GM21825 (cell line): ENCODE results near the gene HTR6.
A peak's percentile ranks its signal among the peaks of the same experiment; 100 is the strongest.

ENCODE experiments used
- ATAC-seq: cut with Tn5 transposase; IDR thresholded peaks from one replicate; pipeline ENCODE4 v1.9.1; 2021; ENCODE audit warnings: mild to moderate bottlenecking, moderate library complexity; ENCODE audit not compliant: unreplicated experiment

The HTR6 gene

DNA sequence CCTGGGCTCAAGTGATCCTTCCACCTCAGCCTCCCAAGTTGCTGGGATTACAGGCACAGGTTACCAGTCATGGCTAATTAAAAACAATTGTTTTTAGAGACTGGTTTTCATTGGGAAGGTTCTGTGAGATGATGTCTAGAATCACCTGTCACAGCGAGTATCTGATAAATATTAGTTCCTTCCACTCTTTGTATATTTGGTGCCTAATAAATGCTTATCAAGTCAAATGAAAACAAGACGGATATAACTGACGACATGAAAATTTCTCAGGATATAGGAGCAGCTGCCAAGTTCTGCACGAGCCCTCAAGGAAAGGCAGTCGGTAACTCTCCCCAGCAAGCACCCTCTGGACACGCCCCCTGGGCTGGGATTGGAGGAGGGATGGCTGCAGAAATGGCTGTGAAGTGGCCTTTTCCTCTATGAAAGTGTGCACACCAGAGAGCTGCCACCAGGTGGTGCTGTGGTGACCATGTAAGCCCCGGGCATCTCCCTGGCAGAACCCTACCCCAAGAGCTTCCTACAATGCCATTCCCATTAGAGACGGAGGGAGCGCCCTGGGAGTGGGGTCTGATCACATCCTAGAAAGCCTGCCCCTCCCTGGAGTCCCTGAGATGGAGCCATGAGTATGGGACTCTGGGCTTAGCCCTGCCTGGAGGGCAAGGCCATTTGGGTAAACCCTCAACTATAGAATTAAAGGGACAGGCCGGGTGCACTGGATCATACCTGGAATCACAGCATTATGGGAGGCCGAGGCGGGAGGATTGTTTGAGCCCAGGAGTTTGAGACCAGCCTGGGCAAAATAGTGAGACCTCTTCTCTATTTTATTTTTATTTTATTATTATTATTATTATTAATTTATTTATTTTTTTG is 50.9 kb downstream of the HTR6 start:
- peak; percentile 51 for ATAC-seq

DNA sequence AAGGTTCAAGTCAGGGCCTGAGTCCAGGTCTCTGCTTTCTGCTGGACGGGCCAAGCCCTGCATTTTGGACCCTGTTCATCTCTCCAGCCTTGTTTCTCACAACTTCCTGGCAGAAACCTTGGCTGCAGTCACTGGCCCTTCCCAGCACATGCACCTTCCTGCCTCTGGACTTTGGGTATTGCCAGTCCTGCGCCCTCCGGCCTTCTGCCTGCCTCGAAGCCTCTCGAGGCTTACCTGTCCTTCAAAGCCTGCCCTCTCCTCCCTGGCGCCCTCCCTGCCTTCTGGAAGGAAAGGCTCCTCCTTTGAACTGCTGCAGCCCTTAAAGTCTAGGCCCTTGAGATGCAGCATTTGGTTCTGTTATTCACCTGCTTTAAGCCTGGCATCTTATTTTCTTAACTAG is 52.8 kb downstream of the HTR6 start:
- ATAC-seq = no peak

DNA sequence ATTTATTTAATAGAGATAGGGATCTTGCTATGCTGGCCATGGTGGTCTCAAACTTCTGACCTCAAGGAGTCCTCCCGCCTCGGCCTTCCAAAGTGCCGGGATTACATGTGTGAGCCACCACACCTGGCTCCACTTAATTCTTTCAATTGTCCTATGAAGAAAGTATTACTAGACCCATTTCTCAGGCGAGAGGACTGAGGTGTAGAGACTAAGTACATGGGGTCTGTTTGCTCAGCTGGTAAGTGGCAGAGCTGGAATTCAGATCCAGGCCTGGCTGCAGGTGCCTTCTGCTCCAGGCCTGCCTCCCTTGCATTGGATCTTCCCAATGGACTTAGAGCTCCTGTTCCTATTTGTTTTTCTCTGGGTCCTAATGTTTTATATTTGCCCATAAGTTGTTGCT is 55.5 kb downstream of the HTR6 start:
- no peak for ATAC-seq

DNA sequence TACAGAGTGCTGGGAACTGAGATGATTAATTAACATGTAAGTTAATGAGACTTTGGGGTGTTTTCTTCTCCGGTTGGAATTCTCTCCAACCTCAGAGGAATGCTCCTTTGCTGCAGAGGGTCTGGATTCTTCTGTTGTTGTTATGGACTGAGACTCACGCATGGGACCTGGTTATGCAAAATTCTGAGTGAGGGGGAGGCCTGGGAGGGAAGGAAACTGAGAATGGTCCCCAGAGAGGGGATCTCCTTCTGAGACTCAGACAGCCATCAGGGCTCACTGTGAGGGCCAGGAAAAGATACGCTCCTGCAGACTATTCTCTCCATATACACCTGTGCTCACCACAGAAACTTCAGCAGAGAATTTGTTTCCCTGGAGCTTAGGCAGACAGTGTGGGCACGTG is 56.3 kb downstream of the HTR6 start:
- no peak for ATAC-seq

DNA sequence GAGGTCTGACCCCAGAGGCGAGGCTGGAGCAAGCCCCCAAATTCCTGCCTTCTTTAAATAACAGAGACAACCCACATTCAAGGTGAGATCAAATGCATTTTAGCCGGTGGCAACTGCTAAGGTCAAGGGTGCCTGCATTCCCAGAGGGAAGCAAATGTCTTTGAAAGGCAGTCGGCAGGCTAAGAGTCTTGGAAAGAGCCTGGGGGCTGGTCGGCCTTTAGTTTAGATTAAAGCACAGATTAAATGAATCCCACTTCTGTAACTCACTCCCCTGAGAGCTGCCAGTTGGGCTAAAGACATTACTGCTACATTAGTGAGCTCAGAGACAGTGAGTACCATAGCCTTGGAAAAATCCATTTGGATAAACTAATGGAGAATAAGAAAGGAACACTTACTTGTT is 59.2 kb downstream of the HTR6 start:
- ATAC-seq = no peak

DNA sequence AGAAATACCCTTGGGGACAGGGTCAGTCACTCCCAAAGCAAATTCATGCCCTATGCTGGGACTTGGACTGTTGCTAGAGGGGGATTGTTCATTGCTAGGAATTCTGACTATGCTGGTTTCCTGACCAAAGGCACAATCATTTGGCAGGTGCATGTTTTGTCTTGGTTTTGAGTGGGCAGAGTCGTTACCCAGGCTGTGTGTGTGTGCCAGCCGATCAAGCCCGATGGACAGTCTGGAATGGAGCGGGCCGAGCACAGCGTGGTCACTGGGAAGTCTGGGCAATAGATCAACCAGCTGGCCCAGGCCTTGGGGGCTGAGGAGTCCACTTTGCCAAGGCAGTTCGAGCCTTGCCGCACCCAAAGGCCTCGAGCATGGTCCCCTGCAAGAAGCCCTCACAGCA is 60.9 kb downstream of the HTR6 start:
- no peak for ATAC-seq

DNA sequence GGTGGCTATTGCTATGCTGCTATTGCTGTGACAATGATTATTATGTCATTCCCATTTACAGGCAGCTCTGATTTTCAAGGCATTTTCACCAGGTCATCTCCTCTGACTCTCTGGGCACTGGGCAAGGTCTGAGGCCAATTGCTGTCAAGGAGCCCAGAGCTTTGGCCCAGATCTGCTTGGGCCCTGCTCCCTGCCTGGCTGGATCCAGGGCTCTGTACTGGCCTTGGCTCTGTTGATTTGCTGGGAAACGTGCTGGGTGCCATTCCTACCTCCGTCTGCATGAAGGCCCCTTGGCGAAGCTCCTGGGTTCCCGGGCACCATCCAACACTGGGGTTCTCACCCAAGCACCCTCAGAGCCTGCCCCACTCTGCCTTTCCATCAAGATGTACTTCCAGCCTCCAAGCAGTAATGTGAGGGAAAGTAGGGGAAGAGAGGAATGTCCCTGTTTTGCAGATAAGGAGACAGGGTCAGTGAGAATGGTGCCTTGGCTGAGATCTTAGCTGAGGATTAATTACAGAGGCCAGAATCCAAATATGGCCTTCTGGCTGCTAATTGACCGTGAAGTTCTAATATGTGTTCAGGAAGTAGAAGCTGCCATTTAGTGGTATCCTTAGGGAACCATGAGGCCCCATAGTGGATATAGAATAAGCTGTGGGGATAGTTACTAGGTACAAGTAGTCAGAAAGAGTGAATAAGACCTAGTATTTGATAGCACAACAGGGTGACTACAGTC is 63.9 kb downstream of the HTR6 start:
- no peak for ATAC-seq

DNA sequence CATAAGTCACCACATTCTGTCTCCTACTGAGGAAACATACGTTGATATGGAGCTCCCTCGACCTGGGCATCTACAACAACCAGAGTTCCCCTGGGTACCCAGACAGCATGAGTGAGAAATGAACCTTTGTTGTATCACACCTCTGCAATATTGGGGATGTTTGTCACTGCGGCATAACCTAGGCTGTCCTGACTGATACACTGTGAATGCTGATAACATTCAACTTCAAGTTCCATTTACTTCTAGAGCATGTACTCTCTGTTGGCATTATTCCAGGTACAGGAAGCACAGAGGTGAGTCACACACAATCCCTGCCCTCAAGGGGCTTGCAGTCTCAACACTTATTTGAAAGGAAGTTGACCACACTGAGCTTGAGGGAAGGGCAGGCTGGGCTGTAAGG is 65.6 kb downstream of the HTR6 start:
- ATAC-seq = no peak
